Spleen (tissue), 11 donors: ENCODE results near the gene PDCD4. TPM values are rescaled to one million over a fixed set of nuclear protein-coding genes. Genes with fewer than 3 reads are reported as not detected.

Experiments used
- DNase-seq: peaks from one replicate; pipeline ENCODE4 v3.0.0-alpha.2; 2020
- H3K27ac ChIP-seq, 8 donors: fragments of 200-600 bp; sonication (generic) in 7 of 8; 1 replicate in 4 of 8; 2 replicates in 4 of 8; pipeline versions ENCODE4 v1.5.0 to v1.8.0; 2016 to 2021; ENCODE audit warnings: inconsistent platforms in 4 of 8, mild to moderate bottlenecking in 4 of 8, moderate library complexity in 1 of 8
- H3K27me3 ChIP-seq, 7 donors: fragments of 200-600 bp; sonication (generic) in 6 of 7; replicated peaks in 1 of 7; 1 replicate in 4 of 7; 2 replicates in 3 of 7; pipeline versions ENCODE4 v1.5.0 to v1.8.0; 2016 to 2021; ENCODE audit warnings: inconsistent platforms in 3 of 7, mild to moderate bottlenecking in 1 of 7
- H3K36me3 ChIP-seq, 6 donors: fragments of 200-600 bp; sonication (generic) in 5 of 6; 1 replicate in 4 of 6; 2 replicates in 2 of 6; pipeline versions ENCODE4 v1.5.0 to v1.8.0; 2016 to 2021; ENCODE audit warnings: inconsistent platforms in 2 of 6
- H3K4me1 ChIP-seq, 6 donors: fragments of 200-600 bp; sonication (generic) in 5 of 6; 1 replicate in 3 of 6; 2 replicates in 3 of 6; pipeline versions ENCODE4 v1.5.0 to v1.8.0; 2016 to 2021; ENCODE audit warnings: inconsistent platforms in 3 of 6
- H3K4me3 ChIP-seq, 8 donors: fragments of 200-600 bp; sonication (generic) in 7 of 8; 1 replicate in 4 of 8; 2 replicates in 4 of 8; pipeline versions ENCODE4 v1.5.0 to v1.8.0; 2016 to 2021; ENCODE audit warnings: inconsistent platforms in 4 of 8, mild to moderate bottlenecking in 4 of 8, moderate library complexity in 2 of 8
- H3K9me3 ChIP-seq, 8 donors: fragments of 200-600 bp; sonication (generic) in 7 of 8; 1 replicate in 4 of 8; 2 replicates in 4 of 8; pipeline versions ENCODE4 v1.5.0 to v1.8.0; 2016 to 2021; ENCODE audit warnings: inconsistent platforms in 4 of 8
- POLR2A ChIP-seq, 3 donors: fragments of 450-650 bp; IDR thresholded peaks; one replicate each; pipeline ENCODE4 v1.5.1; 2017; ENCODE audit warnings: antibody characterized with exemption in 3 of 3, mild to moderate bottlenecking in 1 of 3
- POLR2AphosphoS5 ChIP-seq, 3 donors: sonication (generic); formaldehyde crosslinking; IDR thresholded peaks; one replicate each; pipeline ENCODE4 v1.5.1; 2017; ENCODE audit warnings: antibody characterized with exemption in 3 of 3
- WGBS, 5 donors: extraction: QIAGEN DNeasy Blood & Tissue Kit in 3 of 5; methylation state at CpG; one replicate each; pipeline versions ENCODE4 v1.1.5 to v1.1.7; 2013 to 2018; 5-methylcytosine and 5-hydroxymethylcytosine counted together
- intact Hi-C: fragments of 100-400 bp; cut with DNase I; formaldehyde crosslinking; loops from one replicate; pipeline ENCODE4 v1.15.0; 2023; ENCODE audit warnings: low total_unique reads
- polyA plus RNA-seq, 3 donors: library from polyadenylated mRNA; stranded (reverse); fragments of 200-250 nt; gene quantifications; one replicate each; pipeline ENCODE4 v1.2.1, GENCODE V29; 2013
- total RNA-seq, 7 donors: library from RNA; depleted of rRNA in 3 of 7; stranded (reverse); fragments of >200 nt in 3 of 7; fragmentation: NEBNext Ultra II Directional in 4 of 7; extraction: Animal tissue kit (Norgen Biotek cat#: 25700) in 4 of 7; gene quantifications; one replicate each; pipeline versions ENCODE4 v1.1.0 to v1.2.1, GENCODE V29; 2016 to 2021
- TF ChIP-seq, protein P1 (sequence below), 11 experiments: fragments of 200-600 bp in 7 of 11; fragments of 450-650 bp in 4 of 11; sonication (generic) in 4 of 11; IDR thresholded peaks in 8 of 11; conservative IDR thresholded peaks in 3 of 11; 1 replicate in 7 of 11; 2 replicates in 4 of 11; pipeline versions ENCODE4 v1.4.0 to v1.8.0; 2016 to 2021; ENCODE audit warnings: antibody characterized with exemption in 11 of 11, inconsistent platforms in 4 of 11, mild to moderate bottlenecking in 1 of 11
- donor health status: healthy with polysubstance abuse.
- donor health status: DM: no; HTN: no; CAD: no; lungs with moderate emphysema.
- donor health status: DM: no; HTN: no; CAD: no.
- donor health status: Bipolar disorder and iron deficiency.
- donor health status: healthy.
- donor health status: DM: no; HTN: no; CAD: no.
- donor health status: DM: yes; HTN: yes; CAD: no.

PDCD4 gene
- total and polyA plus RNA-seq, 10 donors, result 121 to 204 (median 161) TPM

DNA sequence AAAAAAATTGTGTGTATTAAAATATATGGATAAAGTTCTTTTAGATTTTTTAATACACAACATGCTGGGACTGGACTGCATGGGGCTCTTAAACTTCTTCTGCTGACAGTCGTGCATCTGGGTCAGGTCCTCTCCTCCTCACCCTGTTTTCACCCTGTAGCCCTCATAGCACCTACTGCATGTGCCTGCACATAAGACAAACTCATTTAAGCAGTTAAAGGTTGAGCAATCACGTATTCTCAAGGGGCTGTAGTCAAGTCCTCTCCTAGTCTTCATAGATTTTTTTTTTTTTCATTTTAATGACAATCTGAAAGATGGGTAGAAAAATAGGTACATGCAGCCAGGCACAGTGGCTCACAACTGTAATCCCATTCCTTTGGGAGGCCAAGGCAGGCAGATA lies 23.6 kb upstream of the PDCD4 start:
- H3K9me3 ChIP-seq, result no peaks in the 10 kb centered on the region
- TF ChIP-seq, protein P1, sequence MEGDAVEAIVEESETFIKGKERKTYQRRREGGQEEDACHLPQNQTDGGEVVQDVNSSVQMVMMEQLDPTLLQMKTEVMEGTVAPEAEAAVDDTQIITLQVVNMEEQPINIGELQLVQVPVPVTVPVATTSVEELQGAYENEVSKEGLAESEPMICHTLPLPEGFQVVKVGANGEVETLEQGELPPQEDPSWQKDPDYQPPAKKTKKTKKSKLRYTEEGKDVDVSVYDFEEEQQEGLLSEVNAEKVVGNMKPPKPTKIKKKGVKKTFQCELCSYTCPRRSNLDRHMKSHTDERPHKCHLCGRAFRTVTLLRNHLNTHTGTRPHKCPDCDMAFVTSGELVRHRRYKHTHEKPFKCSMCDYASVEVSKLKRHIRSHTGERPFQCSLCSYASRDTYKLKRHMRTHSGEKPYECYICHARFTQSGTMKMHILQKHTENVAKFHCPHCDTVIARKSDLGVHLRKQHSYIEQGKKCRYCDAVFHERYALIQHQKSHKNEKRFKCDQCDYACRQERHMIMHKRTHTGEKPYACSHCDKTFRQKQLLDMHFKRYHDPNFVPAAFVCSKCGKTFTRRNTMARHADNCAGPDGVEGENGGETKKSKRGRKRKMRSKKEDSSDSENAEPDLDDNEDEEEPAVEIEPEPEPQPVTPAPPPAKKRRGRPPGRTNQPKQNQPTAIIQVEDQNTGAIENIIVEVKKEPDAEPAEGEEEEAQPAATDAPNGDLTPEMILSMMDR (IDR thresholded peaks at IDR 0.05 in 8 of 11, conservative IDR thresholded peaks at IDR 0.05 in 3 of 11), result no peak
- DNase-seq, result no peak
- H3K4me3 ChIP-seq, result no peak overlapping the region
- 60 to 71% (median 62%) methylated on average over 2 of the region's 2 CpGs for WGBS, 5 donors
- no peaks in the 10 kb centered on the region for H3K27me3 ChIP-seq
- H3K27ac ChIP-seq, result no peak overlapping the region
- intact Hi-C loops, result no loop called here
- H3K36me3 ChIP-seq, result no peaks in the 10 kb centered on the region
- H3K4me1 ChIP-seq, result peaks cover 18 to 90% (median 58%) of the 10 kb centered on the region in 6 donors

DNA sequence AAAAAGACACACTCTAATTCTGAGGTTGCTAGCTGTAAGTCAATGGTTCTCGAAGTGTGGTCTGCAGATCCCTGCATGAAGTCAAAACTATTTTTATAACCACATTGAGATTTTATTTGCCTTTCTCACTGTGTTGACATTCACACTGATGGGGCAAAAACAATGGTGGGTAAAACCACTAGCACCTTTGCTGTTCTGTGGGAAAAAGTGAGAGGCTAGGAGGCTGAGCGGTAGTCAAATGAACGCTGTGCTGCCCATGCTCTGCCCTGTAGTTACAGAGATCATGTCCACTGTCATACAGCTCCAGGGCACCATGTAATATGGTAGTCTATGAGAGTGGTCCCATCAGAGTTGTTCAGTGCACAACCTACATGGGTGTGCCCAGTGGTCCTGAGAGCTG lies 21.6 kb upstream of the PDCD4 start:
- Histone ChIP-seq H3K4me1 (peaks cover 10 to 90% (median 57%) of the 10 kb centered on the region in 6 donors), H3K9me3 (no peaks in the 10 kb centered on the region), H3K27ac (peak overlapping the region in 3 of 8 donors; percentile 9 to 57 (median 17)), H3K36me3 (no peaks in the 10 kb centered on the region), H3K4me3 (no peak overlapping the region), H3K27me3 (no peaks in the 10 kb centered on the region)
- DNase-seq, result no peak
- peak in 1 of 3 donors; percentile 34 for TF ChIP-seq POLR2AphosphoS5 (IDR thresholded peaks at IDR 0.05)
- TF ChIP-seq POLR2A (IDR thresholded peaks at IDR 0.05), result no peak
- WGBS, 5 donors, result 76 to 85% (median 81%) methylated on average over 3 of the region's 3 CpGs
- intact Hi-C loops, result no loop called here

DNA sequence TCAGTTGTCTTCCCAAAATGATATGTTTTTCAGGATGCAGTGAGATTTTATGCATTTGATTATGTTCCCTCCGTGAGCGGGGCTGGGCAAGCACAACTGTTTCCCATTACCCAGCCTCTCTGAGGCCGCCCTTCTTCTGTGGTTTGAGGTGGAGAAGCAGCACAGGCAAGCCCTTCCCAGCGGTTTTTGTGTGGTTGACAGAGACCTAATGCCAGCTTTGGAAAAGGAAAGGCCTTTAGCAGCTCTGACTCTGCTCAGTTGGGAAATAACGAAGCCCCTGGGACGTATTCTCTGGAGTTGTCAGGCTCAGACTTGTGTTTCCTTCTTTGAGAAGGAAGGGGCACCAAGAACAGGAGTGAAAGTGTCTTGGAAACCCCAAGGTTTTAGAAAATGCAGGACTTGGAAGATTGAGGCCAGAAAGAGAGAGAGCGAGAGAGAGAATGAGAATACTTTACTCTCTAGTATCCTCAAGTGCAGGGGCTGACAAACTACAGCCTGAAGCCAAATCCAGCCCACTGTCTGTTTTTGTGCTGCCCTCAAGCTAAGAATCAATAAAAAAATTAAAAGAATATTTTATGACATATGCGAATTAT lies 20.6 kb upstream of the PDCD4 start:
- no peak for DNase-seq
- TF ChIP-seq, protein P1 (IDR thresholded peaks at IDR 0.05 in 8 of 11, conservative IDR thresholded peaks at IDR 0.05 in 3 of 11), result no peak
- TF ChIP-seq POLR2AphosphoS5 (IDR thresholded peaks at IDR 0.05), result no peak
- TF ChIP-seq POLR2A (IDR thresholded peaks at IDR 0.05), result no peak
- Histone ChIP-seq H3K4me3 (no peak overlapping the region), H3K9me3 (no peaks in the 10 kb centered on the region), H3K27ac (peak overlapping the region in 3 of 8 donors; percentile 9 to 39 (median 24)), H3K27me3 (no peaks in the 10 kb centered on the region), H3K36me3 (no peaks in the 10 kb centered on the region), H3K4me1 (peaks cover 10 to 82% (median 50%) of the 10 kb centered on the region in 6 donors)
- 48 to 66% (median 53%) methylated on average over 8 of the region's 8 CpGs for WGBS, 5 donors
- intact Hi-C loops, result no loop called here

DNA sequence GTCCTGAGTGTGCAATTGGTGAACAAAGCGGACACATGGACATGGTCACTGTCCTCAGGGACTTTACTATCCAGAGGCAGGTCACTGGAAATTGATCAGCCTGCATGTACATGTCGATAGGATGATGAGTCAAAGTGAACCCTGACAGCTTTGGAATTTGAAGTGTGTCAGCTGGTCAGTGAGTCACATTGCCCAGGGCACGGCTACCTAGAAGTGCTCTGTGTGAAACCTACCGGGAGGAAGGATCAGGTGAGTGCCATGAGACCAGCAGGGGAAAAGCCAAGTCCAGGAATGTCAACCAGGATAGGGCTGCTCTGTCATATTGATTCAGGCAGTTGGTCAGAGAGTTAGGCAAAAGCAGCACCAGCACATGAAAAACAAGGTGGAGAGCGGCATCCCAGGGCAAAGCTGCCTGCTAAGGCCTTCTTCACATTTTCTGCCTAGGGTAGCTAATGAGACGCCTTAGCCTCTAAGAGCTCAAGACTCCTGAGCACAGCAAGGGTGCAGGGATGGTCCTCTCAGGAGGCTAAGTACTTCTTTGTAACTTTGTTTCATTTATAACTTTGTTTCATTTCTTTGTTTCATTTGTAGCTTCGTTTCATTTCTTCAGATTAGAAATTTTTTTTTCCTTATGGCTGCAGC lies 19.4 kb upstream of the PDCD4 start:
- intact Hi-C loops, result no loop called here
- no peak overlapping the region for H3K4me3 ChIP-seq
- H3K36me3 ChIP-seq, result no peaks in the 10 kb centered on the region
- 69 to 74% (median 71%) methylated on average over 7 of the region's 7 CpGs for WGBS, 5 donors
- no peaks in the 10 kb centered on the region for H3K9me3 ChIP-seq
- H3K27ac ChIP-seq, result peak overlapping the region in 3 of 8 donors; percentile 1 to 15 (median 6)
- no peak for DNase-seq
- no peaks in the 10 kb centered on the region for H3K27me3 ChIP-seq
- TF ChIP-seq POLR2AphosphoS5 (IDR thresholded peaks at IDR 0.05) (no peak), POLR2A (IDR thresholded peaks at IDR 0.05) (no peak)
- TF ChIP-seq, protein P1 (IDR thresholded peaks at IDR 0.05 in 8 of 11, conservative IDR thresholded peaks at IDR 0.05 in 3 of 11), result no peak
- H3K4me1 ChIP-seq, result peaks cover 11 to 73% (median 48%) of the 10 kb centered on the region in 6 donors
